GM19463 (cell line): ENCODE data around the gene ASAP3.
A peak's percentile ranks its signal among the peaks of the same experiment; 100 is the strongest.

Experiments
- ATAC-seq: cut with Tn5 transposase; IDR thresholded peaks from one replicate; pipeline ENCODE4 v1.9.1; 2021; ENCODE audit warnings: mild to moderate bottlenecking, moderate library complexity; ENCODE audit not compliant: unreplicated experiment

ASAP3 gene

GRCh38 chr1:23483321-23484252, at the start of gene ASAP3:
TSS of gene ASAP3 (minus strand) at chr1:23484179. CDS start at chr1:23484133, 46 bp downstream.
- no peak for ATAC-seq

- ATAC-seq = no peak
These were observed 49.5 kb upstream of the ASAP3 start for GRCh38 chr1:23533246-23534023.

DNA sequence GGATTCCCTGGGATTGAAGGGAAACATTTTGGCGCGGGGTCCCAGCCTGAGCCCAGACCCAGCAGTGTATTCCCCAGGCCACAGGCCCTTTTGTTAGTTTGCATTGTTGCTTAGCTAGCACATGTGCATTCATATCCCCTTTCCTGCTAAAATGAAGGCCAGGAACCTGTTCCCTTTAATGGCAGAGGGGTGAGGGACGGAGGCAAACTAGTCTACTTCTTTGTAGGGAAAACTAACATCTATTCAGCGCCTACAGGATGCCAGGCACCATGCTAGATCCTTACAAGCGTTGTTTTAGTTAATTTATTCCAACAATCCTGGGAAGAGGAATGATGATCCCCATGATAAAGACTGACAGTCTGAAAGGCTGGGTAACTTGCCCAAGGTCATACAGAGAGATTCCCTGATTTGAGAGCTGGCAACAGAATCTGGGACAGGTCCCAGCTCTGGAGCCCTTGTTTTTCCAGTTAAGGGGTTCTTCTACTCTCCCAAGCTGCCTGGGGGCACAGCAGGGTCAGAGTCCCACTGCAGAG, 47.6 kb upstream of the ASAP3 start:
- no peak for ATAC-seq

DNA sequence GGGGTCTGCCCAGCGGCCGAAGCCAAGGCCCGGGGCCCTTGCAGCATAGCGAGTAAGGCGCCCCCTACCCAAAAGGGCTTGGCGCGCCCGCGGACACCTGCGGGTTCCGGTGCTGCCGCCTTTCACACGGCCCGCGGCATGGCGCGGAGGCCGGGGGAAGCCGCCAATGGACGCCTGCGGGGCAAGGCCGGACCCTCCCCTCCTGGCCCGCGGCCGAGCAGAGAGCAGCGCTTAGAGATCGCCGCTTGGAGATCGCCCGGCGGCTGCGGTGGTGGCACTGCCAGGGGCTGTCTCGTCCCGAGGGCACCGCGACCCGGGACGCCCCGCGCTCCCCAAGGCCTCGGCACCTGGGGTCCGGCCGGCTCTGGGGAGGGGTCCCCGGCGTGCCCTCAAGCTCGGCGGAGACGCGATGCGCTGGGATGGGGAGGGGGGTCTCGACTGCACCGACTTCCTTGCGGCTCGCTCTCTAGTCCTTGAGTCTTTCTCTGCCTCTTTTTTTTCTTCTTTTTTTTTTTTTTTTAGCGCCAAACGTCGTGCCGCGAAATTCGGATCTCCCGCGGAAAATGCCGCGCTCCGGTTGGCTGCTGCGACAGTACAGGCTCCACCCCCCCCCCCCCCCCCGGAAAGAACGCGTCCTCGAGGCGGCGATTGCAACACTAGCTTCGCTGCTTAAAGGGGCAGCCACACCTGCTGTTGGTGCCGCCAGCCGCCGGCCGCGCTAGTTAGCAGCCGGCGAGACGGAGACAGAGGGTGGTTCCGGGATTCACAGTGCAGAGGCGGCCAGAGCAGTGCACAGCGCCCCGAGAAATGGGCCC, 47.0 kb upstream of the ASAP3 start, which contains the start of gene E2F2:
Gene E2F2, minus strand, starts transcription at position 487 of the 815 bp plus-strand sequence. Its CDS starts 440 bp downstream, at position 47.
- peak; percentile 37 for ATAC-seq

GRCh38 chr1:23530087-23530746, 46.2 kb upstream of the ASAP3 start:
- ATAC-seq = no peak

- ATAC-seq = no peak
These were observed 45.4 kb upstream of the ASAP3 start for GRCh38 chr1:23529146-23530086.

GRCh38 chr1:23528250-23528978, 44.4 kb upstream of the ASAP3 start:
- ATAC-seq = peak; percentile 48

DNA sequence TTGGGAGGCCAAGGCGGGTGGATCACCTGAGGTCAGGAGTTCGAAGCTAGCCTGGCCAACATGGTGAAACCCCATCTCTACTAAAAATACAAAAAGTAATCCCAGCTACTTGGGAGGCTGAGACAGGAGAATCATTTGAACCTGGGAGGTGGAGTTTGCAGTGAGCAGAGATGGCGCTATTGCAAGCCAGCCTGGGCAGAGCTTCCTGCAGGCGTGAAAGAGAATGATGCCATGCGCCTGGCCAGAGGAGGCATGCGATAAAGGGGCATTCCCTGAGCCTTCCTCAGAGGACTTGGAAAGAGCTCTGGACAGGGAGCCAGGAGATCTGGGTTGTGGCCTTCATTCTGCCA, 43.9 kb upstream of the ASAP3 start:
- no peak for ATAC-seq

- no peak for ATAC-seq
These were observed 43.4 kb upstream of the ASAP3 start for GRCh38 chr1:23527366-23527765.

DNA sequence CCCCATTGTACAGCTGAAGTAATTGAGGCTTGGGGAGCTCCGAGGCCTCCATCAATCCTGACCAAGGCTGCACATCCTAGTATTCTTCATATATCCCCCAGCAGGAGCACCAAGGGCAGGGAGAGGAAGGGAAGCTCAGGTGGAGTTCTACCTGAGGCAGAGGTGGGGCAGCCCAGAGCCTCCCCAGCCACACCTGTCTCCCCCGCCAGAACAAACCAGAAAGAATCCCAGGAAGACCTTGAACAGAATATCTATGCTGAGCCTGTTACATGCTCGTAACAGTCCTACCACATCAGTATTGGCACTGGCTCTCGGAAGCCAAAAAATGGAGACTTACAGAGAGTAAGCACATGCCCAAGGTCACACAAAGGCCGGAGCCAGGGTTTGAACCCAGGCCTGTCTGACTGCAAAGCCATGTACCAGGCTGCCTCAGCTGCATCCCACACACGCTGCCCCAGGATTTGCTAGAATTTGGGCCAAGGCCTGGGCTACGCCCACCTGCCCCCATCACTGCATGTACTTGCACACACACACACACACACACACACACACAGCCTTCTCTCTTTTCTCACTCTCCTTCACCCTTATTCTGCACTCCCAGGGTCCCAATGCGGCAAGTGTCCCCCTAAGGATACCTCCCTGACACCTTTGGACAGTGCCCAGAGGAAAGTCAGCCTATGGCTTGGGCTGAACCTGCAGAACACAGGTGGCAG, 42.5 kb upstream of the ASAP3 start:
- ATAC-seq = no peak

- no peak for ATAC-seq
These were observed 41.7 kb upstream of the ASAP3 start for GRCh38 chr1:23525558-23526250.

GRCh38 chr1:23524716-23525401, 40.9 kb upstream of the ASAP3 start:
- peak; percentile 30 for ATAC-seq

GRCh38 chr1:23524163-23524562, 40.2 kb upstream of the ASAP3 start:
- ATAC-seq = no peak

DNA sequence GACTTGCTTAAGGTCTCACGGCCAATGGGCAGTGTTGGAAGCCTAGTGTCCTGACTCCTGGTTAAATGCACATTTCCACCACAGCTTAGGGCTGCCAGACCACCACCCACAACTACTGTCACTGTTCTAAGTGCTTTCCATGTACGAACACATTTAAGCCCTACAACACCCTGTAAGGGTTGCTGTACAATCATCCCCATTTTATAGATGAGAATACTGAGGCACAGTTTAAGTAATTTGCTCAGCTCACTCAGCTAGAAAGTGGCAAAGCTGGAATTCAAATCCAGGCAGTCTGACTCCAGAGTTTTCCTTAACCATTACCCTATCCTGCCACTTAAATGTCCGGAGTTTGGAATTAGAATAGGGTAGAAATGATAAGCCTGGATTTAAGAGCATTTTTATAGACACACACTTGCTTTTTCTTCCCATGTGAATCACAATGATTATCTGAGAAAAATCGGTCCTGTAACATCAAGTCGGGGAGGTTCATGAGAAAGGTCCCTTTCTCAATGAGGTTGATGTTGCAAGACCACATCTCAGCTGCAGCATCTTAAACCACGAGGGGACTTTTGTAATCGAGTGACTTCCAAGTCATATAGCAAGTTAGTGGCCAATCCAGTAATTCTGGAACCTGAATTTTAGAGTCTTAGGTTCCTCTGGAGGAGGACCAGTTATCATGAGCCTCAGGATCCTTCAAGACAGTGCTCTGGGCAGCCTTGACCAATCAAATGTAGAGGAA, 38.4 kb upstream of the ASAP3 start:
- no peak for ATAC-seq

DNA sequence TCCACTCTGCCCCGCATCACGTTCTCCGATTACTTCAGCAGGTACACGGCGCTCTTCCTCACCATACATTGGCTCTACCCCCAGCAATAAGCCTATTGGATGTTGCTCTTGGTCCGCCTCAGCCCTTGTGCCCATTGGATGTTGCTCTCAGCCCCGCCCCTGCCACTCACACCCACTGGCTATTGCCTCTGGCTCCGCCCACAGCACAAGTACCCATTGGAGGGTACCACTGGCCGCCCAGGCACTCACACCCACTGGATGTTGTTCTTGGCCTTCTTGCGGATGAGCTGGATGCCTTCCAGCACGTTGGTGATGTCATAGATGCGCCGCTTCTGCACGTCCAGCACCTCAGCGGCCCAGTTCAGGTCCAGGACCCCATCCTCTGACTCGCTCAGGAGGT, 37.6 kb upstream of the ASAP3 start:
- ATAC-seq = no peak

DNA sequence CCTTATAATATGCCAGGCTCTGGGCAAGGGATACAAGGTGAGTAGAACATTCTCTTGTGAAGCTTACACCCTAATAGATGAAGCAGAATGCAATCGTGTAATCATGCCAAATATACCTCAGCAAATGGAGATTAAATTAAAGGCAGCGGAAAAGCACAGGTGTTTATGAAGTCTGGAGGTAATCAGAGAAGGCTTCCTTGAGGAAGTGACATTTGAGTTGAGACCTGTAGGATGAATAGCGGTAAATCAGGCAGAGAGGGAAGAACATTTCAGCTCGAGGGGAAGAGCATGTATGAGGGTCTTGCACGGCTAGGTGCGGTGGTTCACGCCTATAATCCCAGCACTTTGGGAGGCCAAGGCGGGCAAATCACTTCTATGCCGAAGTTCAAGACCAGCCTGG, 33.6 kb upstream of the ASAP3 start:
- no peak for ATAC-seq
